ENCODE results near the gene B4GALT2. TPM values are rescaled to one million over a fixed set of nuclear protein-coding genes. Genes with fewer than 3 reads are reported as not detected.

B4GALT2 gene
- total and polyA plus RNA-seq, 9 donors: 43.3 to 59.6 (median 51.6) TPM

DNA sequence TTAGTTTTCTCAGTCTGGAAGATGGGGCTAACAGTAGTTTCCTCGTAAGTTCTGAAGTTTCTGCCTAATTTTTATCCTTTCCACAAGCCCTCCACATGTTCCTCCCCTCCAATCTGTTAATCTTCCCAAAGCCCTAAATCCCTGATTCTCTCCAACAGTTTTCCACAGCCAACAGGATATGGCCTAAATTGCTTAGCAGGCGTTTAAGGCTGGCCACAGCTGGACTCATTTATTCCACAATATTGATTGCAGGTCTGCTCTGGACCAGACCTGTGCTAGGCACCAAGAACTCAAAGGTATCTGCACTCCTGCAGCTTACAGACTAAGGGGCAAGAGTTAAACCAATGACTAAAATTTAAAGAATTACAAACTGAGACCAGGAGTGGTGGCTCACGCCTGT, 48.3 kb downstream of the B4GALT2 start:
- no peak for DNase-seq
- H3K9me3 ChIP-seq (replicated peaks; ENCODE audit: control insufficient read depth, low read depth, low read length): no peaks in the 10 kb centered on the region
- WGBS (ENCODE audit: insufficient coverage): 83% methylated on average over 3 of the region's 3 CpGs
- H3K27ac ChIP-seq (ENCODE audit: low read length): no peak overlapping the region
- H3K4me1 ChIP-seq (ENCODE audit: control insufficient read depth, insufficient read depth, low read length): peaks cover 26% of the 10 kb centered on the region
- H3K36me3 ChIP-seq (ENCODE audit: control insufficient read depth, insufficient read depth, low read length): no peaks in the 10 kb centered on the region
- H3K4me3 ChIP-seq (ENCODE audit: low read length): no peak overlapping the region
- H3K27me3 ChIP-seq (ENCODE audit: control insufficient read depth, insufficient read depth, low read length): peaks cover 10% of the 10 kb centered on the region

GRCh38 chr1:44029260-44029910, 50.4 kb downstream of the B4GALT2 start:
- H3K4me1 ChIP-seq (ENCODE audit: control insufficient read depth, insufficient read depth, low read length): peaks cover 27% of the 10 kb centered on the region
- no peak for DNase-seq
- peaks cover 10% of the 10 kb centered on the region for H3K27me3 ChIP-seq (ENCODE audit: control insufficient read depth, insufficient read depth, low read length)
- peak overlapping the region; percentile 73 for H3K4me3 ChIP-seq (ENCODE audit: low read length)
- no peaks in the 10 kb centered on the region for H3K9me3 ChIP-seq (replicated peaks; ENCODE audit: control insufficient read depth, low read depth, low read length)
- 27% methylated on average over 16 of the region's 17 CpGs for WGBS (ENCODE audit: insufficient coverage)
- no peaks in the 10 kb centered on the region for H3K36me3 ChIP-seq (ENCODE audit: control insufficient read depth, insufficient read depth, low read length)
- peak overlapping the region; percentile 62 for H3K27ac ChIP-seq (ENCODE audit: low read length)

- DNase-seq: peak; percentile 95
- Histone ChIP-seq H3K27ac (ENCODE audit: low read length) (peak overlapping the region; percentile 62), H3K9me3 (replicated peaks; ENCODE audit: control insufficient read depth, low read depth, low read length) (no peaks in the 10 kb centered on the region), H3K4me3 (ENCODE audit: low read length) (peak overlapping the region; percentile 73), H3K27me3 (ENCODE audit: control insufficient read depth, insufficient read depth, low read length) (peaks cover 10% of the 10 kb centered on the region), H3K4me1 (ENCODE audit: control insufficient read depth, insufficient read depth, low read length) (peaks cover 31% of the 10 kb centered on the region), H3K36me3 (ENCODE audit: control insufficient read depth, insufficient read depth, low read length) (no peaks in the 10 kb centered on the region)
- under 1% methylated on average over 68 of the region's 75 CpGs for WGBS (ENCODE audit: insufficient coverage)
Measured at GRCh38 chr1:44029911-44030604, 51.0 kb downstream of the B4GALT2 start.

GRCh38 chr1:44030605-44031251, 51.7 kb downstream of the B4GALT2 start:
- peak; percentile 52 for DNase-seq
- Histone ChIP-seq H3K27me3 (ENCODE audit: control insufficient read depth, insufficient read depth, low read length) (peaks cover 10% of the 10 kb centered on the region), H3K4me1 (ENCODE audit: control insufficient read depth, insufficient read depth, low read length) (peaks cover 38% of the 10 kb centered on the region), H3K4me3 (ENCODE audit: low read length) (peak overlapping the region; percentile 73), H3K27ac (ENCODE audit: low read length) (no peak overlapping the region), H3K9me3 (replicated peaks; ENCODE audit: control insufficient read depth, low read depth, low read length) (no peaks in the 10 kb centered on the region), H3K36me3 (ENCODE audit: control insufficient read depth, insufficient read depth, low read length) (no peaks in the 10 kb centered on the region)
- under 1% methylated on average over 65 of the region's 66 CpGs for WGBS (ENCODE audit: insufficient coverage)

- Histone ChIP-seq H3K27me3 (ENCODE audit: control insufficient read depth, insufficient read depth, low read length) (peaks cover 10% of the 10 kb centered on the region), H3K4me1 (ENCODE audit: control insufficient read depth, insufficient read depth, low read length) (peaks cover 46% of the 10 kb centered on the region), H3K27ac (ENCODE audit: low read length) (no peak within 1 kb of the TSS), H3K4me3 (ENCODE audit: low read length) (peak within 1 kb of the TSS; percentile 73), H3K36me3 (ENCODE audit: control insufficient read depth, insufficient read depth, low read length) (no peaks in the 10 kb centered on the region), H3K9me3 (replicated peaks; ENCODE audit: control insufficient read depth, low read depth, low read length) (no peaks in the 10 kb centered on the region)
- DNase-seq: peak; percentile 89
- 9% methylated on average over 31 of the region's 40 CpGs for WGBS (ENCODE audit: insufficient coverage)
Measured at GRCh38 chr1:44031252-44032169, 52.5 kb downstream of the B4GALT2 start, which contains the start of gene SLC6A9. Gene SLC6A9 (minus strand): TSS chr1:44031462. CDS start chr1:44024277, 7,185 bp downstream.

- DNase-seq: peak; percentile 36
- H3K27me3 ChIP-seq (ENCODE audit: control insufficient read depth, insufficient read depth, low read length): peaks cover 10% of the 10 kb centered on the region
- H3K4me1 ChIP-seq (ENCODE audit: control insufficient read depth, insufficient read depth, low read length): peaks cover 49% of the 10 kb centered on the region
- no peak overlapping the region for H3K4me3 ChIP-seq (ENCODE audit: low read length)
- no peaks in the 10 kb centered on the region for H3K36me3 ChIP-seq (ENCODE audit: control insufficient read depth, insufficient read depth, low read length)
- no peak overlapping the region for H3K27ac ChIP-seq (ENCODE audit: low read length)
- WGBS (ENCODE audit: insufficient coverage): 9% methylated on average over 5 of the region's 6 CpGs
- H3K9me3 ChIP-seq (replicated peaks; ENCODE audit: control insufficient read depth, low read depth, low read length): no peaks in the 10 kb centered on the region
Measured at GRCh38 chr1:44032170-44032790, 53.3 kb downstream of the B4GALT2 start.

GRCh38 chr1:44033041-44033575, 54.1 kb downstream of the B4GALT2 start:
- DNase-seq: no peak
- H3K36me3 ChIP-seq (ENCODE audit: control insufficient read depth, insufficient read depth, low read length): no peaks in the 10 kb centered on the region
- 52% methylated on average over 2 of the region's 8 CpGs for WGBS (ENCODE audit: insufficient coverage)
- H3K4me3 ChIP-seq (ENCODE audit: low read length): no peak overlapping the region
- no peaks in the 10 kb centered on the region for H3K9me3 ChIP-seq (replicated peaks; ENCODE audit: control insufficient read depth, low read depth, low read length)
- peaks cover 49% of the 10 kb centered on the region for H3K4me1 ChIP-seq (ENCODE audit: control insufficient read depth, insufficient read depth, low read length)
- H3K27ac ChIP-seq (ENCODE audit: low read length): no peak overlapping the region
- peaks cover 10% of the 10 kb centered on the region for H3K27me3 ChIP-seq (ENCODE audit: control insufficient read depth, insufficient read depth, low read length)

DNA sequence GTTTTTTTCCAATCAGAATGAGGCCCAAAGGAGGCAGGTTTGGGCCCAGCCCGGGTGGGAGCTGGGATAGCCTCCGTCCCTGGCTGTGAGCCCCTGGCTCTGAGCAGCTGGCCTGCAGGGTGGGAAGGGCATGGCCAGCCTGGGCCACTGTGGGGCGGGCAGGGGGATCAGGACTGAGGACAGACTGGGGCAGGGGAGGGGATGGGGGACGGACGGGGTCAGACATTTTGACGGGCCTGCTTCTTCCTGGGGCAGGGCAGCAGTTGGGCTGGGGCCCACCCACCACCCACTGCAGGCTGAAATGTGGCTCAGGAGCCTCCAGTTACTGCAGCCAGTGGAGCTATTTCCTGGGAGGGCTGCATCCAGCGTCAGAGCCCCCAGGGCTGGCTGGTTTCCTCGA, 54.7 kb downstream of the B4GALT2 start:
- DNase-seq: no peak
- H3K4me1 ChIP-seq (ENCODE audit: control insufficient read depth, insufficient read depth, low read length): peaks cover 49% of the 10 kb centered on the region
- H3K4me3 ChIP-seq (ENCODE audit: low read length): no peak overlapping the region
- no peak overlapping the region for H3K27ac ChIP-seq (ENCODE audit: low read length)
- no peaks in the 10 kb centered on the region for H3K36me3 ChIP-seq (ENCODE audit: control insufficient read depth, insufficient read depth, low read length)
- no peaks in the 10 kb centered on the region for H3K9me3 ChIP-seq (replicated peaks; ENCODE audit: control insufficient read depth, low read depth, low read length)
- 40% methylated on average over 5 of the region's 8 CpGs for WGBS (ENCODE audit: insufficient coverage)
- peaks cover 10% of the 10 kb centered on the region for H3K27me3 ChIP-seq (ENCODE audit: control insufficient read depth, insufficient read depth, low read length)

DNA sequence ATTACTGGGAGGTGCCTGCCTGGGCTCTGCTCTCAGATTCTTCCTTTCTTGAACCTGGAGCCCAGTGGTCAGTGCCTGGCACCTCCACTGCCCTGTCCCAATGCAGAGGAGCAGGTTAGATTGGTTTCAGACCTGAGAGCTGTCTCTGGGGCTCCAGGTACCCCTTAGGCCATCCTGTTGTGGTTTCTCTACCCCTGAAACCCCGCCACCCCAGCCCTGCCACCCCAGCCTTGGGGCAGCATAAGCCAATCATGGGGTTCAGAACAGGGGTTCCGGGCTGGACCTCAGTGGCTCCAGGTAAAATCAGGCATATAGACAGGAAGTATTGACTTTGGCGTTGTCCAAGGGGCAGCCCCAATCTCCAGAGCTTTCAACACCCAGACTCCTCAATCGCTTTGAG, 55.4 kb downstream of the B4GALT2 start:
- WGBS (ENCODE audit: insufficient coverage): 94% methylated on average over 3 of the region's 4 CpGs
- Histone ChIP-seq H3K9me3 (replicated peaks; ENCODE audit: control insufficient read depth, low read depth, low read length) (no peaks in the 10 kb centered on the region), H3K27me3 (ENCODE audit: control insufficient read depth, insufficient read depth, low read length) (peaks cover 10% of the 10 kb centered on the region), H3K27ac (ENCODE audit: low read length) (no peak overlapping the region), H3K4me1 (ENCODE audit: control insufficient read depth, insufficient read depth, low read length) (peaks cover 43% of the 10 kb centered on the region), H3K4me3 (ENCODE audit: low read length) (no peak overlapping the region), H3K36me3 (ENCODE audit: control insufficient read depth, insufficient read depth, low read length) (no peaks in the 10 kb centered on the region)
- no peak for DNase-seq

Measured in muscle of leg (tissue), 11 donors.